AG08395 (cell line): ENCODE data around the gene MRTFA.
"Not testable (repeated sequence)": the region's sequence is repeated elsewhere in the genome, so short reads cannot be mapped to it uniquely, and the experiment has no call there.

Source experiments
- DNase-seq: peaks from one replicate; pipeline ENCODE4 v3.0.0; 2012; ENCODE audit warnings: mixed read lengths, low spot score

Gene MRTFA

DNA sequence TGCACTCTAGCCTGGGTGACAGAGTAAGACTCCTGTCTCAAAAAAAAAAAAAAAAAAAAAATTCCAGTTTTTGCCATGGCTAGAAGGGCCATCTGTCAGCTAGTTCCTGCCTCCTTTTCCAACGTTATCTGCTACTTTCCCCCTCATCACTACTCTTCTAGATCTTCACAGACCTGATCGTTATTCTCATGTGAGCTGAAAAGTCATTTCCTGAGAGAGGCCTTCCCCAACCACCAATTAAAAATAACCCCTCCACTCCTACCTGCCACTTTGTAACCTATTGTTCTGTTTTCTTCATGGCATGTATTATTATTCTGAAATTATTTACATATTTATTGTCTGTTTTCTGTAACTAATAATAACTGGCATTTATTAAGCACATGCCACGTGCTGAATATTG is 241.9 kb downstream of the MRTFA start:
- DNase-seq, result no peak

DNA sequence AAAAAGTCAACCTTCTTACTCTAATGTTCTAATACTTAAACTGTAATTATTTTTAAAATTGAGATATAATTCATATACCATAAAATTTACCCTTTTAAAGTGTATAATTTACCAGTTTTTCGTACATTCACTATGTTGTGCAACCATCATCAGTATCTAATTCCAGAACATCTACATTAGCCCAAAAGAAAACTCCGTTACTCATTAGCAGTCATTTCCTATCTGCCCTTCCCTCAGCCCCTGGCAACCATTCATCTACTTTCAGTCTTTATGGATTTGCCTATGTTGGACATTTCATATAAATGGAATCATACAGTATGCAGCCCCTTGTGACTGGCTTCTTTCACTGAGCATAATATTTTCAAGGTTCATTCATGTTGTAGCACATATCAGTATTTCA is 243.9 kb downstream of the MRTFA start:
- no peak for DNase-seq

DNA sequence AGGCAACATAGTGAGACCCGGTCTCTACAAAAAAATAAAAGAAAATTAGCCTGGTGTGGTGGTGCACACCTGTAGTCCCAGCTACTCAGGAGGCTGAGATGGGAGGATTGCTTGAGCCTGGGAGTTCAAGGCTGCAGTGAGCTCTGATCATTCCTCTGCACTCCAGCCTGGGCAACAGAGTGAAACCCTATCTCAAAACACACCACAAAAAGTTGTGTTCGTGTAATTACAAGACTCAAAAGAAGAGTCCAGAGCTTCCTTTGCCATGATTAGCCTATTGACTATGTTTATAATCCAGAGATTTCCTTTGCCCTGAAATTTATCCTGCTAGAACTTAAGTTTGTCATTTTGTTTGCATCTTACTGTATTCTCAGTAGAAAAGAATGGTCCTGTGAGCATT is 245.1 kb downstream of the MRTFA start:
- no peak for DNase-seq

DNA sequence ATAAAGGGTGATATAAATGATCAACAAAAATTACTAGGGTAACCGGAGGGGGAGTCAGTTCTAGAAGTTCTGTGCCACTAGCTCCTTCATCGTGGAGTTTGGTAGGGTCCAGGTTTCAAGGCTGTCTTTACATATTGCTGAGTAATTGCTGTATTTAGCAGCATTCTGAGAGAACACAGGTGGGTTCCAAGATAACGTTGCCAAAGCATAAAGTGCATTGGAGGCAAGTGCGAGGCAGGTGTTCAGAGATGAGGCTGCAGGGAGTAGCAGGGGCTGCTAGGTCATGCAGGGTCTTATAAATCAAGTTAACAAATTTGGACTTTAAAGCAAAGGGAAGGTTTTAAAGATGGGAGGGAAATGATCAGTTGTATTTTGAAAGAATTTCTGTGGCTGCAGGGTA is 248.3 kb downstream of the MRTFA start:
- no peak for DNase-seq

DNA sequence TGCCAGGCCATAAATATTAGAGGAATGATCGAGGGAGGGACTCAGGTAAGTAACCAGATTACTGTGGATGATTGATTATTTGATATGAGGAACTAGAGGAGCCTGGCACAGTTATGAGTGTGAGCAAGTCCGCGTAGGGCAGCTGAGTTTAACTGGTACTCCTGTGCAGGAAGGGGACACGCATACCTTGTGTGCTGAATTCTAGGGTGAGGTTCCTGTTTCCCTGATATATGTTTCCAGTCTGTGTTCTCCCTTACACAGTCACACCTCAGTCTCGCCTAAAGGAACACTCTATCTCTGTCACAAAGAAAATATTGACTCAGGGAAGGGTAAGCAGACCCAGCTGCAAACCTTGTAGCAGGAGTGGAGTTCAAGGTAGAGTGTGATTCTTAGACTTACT is 248.8 kb downstream of the MRTFA start:
- no peak for DNase-seq

DNA sequence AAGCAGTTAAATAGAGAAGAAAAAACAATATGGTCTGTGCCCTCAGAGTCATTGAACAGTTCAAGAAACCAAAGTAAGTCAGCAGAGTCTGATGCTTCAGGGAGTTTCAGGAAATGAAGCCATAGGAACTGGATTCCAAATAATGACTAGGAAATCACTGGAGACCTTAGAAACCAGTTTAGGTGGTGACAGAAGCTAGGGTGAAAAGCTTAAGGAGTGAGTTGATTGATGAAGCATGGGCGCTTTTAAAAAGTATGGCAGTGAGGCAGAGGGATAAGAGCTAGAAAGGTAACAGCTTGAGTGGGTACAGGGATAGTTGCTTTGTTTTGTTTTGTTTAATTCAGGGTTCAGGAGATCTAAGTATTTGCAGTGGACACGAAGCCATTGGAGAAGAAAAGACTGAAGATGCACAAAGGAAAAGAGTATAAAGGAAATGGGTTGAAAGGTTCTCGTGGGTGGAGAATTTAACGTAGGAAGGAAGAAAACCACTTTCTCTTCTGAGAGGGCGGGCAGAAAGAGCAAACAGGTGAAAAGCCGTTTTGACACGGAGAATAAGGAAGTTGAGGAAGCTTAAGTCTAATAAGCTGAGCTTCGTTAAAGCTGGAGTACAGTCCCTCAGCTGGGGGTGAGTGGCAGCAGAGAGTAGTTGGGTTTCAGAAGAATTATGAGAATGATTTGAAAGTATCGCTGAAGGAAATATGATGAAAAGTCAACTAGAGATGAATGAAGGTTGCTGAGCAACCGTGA is 251.3 kb downstream of the MRTFA start:
- no peak for DNase-seq

DNA sequence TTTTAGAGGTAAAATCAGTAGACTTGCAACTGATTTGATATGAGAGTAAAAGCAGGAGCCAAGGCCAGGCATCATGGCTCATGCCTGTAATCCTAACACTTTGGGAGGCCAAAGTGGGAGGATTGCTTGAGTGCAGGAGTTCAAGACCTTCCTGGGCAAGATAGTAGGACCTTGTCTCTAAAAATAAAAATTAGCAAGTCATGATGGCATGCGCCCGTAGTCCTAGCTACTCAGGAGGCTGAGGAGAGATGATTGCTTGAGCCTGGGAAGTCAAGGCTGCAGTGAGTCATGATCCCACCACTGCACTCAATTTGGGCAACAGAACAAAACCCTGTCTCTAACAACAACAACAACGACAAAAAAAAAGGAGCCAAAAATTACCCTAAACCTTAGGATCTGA is 252.6 kb downstream of the MRTFA start:
- no peak for DNase-seq

DNA sequence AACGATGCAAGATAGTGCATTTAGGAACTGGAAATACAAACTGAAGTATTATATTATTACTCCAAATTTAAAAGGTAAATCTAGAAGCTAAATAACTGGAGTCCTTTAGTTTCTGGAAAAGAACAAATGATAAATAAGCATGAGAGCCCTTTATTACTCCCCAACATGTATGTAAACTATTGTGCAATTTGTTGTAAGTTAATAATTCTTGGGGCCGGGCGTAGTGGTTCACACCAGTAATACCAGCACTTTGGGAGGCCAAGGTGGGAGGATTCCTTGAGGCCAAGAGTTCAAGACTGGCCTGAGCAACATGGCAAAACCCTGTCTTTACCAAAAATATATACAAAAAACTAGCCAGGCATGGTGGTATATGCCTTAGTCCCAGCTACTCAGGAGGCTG is 255.1 kb downstream of the MRTFA start:
- no peak for DNase-seq

DNA sequence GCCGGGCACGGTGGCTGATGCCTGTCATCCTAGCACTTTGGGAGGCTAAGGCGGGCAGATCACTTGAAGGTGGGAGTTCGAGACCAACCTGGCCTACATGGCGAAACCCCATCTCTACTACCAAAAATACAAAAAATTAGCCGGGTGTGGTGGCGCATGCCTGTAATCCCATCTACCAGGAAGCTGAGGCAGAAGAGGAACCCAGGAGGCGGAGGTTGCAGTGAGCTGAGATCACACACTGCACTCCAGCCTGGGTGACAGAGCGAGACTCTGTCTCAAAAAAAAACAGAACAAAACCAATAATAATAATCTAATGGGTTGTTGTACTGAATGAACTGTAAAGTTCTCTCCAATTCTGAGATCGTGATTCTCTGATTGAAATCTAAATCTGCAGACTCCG is 258.1 kb downstream of the MRTFA start:
- not testable (repeated sequence) for DNase-seq

DNA sequence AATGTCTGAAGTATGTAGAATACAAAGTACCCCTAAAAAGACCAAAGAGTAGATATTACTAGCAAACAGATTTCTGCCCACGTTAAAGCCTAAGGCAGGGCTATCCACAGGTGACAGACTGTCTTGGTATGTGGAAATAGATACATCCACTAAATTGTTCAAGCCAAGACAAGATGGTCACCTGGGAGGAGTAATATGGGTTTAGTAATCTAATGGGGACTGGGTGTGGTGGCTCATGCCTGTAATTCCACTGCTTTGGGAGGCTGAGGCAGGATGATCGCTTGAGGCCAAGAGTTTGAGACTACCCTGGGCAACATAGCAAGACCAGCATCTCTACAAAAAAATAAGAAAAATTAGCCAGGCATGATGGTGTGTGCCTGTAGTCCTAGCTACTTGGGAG is 258.6 kb downstream of the MRTFA start:
- DNase-seq, result no peak

DNA sequence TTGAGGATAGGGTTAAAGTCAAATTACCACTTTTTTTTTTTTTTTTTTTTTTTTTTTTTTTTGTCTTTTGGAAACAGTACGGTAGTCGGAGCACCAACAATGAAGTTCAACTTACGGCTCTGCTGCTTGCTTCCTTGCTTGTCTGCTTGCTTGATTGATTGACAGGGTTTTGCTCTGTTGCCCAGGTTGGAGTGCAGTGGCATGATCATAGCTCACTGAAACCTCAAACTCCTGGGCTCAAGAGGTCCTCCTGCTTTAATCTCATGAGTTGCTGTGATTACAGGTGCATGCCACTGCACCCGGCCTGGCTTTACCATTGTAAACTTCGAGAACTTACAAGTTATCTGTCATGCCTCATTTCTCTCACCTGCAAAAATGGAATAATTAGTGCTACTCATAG is 260.4 kb downstream of the MRTFA start:
- no peak for DNase-seq

DNA sequence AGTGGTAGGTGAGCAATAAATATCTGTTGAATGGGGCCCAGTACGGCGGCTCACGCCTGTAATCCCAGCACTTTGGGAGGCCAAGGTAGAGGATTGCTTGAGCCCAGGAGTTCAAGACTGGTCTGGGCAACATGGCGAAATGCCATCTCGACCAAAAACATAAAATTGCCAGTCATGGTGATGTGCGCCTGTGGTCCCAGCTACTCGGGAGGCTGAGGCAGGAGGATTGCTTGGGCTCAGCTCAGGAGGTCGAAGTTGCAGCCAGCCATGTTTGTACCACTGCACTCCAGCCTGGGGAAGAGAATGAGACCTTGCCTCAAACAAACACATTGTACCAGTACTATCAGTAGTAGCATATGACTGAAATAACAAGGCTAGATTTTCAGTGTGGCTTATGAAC is 262.0 kb downstream of the MRTFA start:
- no peak for DNase-seq

DNA sequence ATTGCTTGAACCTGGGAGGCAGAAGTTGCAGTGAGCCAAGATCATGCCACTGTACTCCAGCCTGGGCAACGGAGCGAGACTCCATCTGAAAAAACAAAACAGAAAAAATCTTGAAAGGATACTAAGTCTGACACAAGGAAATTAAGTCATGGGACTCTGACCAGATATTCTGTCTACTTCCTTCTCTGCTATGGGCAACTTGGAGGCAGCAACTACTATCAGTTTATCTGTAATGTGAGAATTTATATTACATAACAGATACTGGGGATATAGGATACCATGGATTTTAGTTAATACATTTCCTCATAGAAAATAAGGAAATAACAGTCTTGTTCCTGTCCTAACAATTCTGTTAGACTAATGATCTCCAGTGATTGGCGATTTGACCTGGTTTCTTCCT is 267.7 kb downstream of the MRTFA start:
- DNase-seq, result no peak

DNA sequence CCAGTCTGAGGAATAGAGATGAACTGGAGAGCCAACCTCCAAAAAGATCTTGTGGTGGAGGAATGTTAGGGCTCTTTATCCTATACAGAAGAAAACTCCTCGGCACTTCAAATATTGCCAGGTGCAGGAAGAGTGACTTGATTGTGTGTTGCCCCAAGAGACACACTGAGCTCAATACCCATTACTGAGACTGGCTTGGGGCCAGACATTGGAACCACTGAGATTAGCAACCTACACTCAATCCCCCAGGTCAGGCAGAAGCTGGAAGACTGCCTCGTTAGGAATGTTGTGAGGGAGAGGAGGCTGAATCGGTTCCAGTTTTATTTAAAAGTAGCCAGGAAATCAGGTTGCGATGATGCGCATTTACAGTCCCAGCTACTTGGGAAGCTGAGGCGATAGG is 268.5 kb downstream of the MRTFA start:
- no peak for DNase-seq

DNA sequence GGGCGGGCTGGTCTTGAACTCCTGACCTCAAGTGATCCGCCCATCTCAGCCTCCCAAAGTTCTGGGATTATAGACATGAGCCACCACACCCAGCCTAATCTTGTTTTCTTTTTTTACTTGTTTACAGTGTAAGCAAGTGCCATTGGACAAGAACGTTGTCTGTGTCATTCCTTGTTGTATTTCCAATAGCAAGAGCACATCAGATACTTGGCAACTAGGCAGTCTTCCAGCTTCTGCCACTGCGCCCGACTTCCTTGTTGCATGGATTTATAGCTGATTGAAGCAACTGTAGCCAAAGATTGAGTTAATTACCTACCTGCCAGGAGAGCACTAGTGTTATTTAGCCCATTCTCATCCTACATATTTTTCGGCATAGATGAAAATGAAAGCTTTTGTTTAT is 269.2 kb downstream of the MRTFA start:
- no peak for DNase-seq

DNA sequence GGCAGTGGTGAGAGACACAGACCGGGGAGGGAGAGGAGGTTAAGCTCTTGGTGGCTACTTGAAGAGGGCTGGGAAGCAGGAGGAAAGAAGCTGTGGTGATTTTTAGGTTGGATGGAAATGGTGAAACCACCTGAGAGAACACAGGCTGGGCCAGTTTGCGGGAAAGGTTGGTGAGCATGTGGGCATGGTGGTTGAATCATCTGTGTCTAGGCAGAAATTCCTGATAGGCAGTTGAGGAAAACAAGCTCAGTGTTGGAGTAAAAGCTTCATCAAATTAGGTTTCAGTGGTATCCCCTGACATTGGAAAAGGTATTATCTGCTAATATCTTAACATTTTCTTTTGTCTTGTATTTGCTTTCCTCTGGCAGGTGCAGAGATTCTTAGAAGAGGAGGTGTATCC is 270.5 kb downstream of the MRTFA start:
- no peak for DNase-seq

DNA sequence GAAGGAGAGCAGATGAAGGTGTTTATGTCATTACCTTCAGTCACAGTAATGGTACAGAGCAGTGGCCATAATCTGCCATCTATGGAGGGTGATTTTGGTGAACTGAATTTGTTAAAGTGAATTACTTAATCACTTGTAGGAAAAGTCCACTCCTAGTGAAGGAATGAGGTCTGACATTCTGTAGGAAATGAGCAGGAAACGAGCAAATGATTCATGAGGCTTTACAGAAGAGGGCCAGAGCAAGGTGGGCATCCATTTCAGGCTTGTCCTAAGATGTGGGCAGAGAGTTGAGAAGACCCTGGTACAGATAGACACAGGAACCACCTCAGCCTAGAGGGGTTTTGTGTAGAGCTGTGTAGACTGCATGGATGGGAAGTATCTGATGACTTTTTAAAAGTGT is 272.1 kb downstream of the MRTFA start:
- no peak for DNase-seq

DNA sequence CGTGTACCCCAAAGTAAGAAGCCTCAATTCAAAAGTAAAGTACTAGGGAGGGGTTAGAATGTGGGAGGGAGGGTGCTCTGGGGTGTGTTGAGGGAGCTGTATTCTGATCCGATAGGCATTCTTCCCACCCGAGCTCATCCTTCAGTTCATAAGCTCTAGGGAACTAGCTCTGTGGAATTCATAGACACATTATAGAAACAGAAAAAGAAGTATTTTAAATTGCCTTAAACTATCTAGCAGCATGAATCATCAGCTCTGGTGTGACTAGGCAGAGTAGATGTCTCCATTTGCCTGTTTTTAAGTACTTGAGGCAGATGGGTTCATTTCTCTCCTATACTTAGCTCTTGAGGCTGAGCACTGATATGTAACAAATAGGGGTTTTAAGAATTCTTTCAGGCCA is 273.5 kb downstream of the MRTFA start:
- DNase-seq, result peak; percentile 72

DNA sequence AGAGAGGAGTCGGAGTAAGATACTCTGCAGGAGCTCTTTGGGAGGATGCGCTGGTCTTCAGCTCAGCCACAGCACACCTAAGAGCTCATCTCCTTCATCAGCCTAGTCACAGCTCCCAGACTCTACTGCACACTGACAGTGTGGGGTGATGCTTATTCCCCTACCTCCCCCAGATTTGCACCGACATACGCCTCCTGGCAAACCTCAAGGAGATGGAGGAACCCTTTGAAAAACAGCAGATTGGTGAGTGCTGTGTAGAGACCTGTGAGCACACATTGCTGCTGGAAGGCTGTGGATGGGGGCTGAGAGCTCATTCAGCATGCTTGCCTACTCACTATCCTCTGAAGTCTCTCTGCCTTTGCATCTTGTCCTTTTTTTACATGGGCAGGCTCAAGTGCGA is 275.4 kb downstream of the MRTFA start:
- DNase-seq, result no peak
